Measurements from ENCODE around the gene MEGF8. TPM values are rescaled to one million over a fixed set of nuclear protein-coding genes. Genes with fewer than 3 reads are reported as not detected.

MEGF8 gene
- 17.4 and 27.0 TPM in 2 replicates for total RNA-seq

GRCh38 chr19:42325308-42325895, at the start of gene MEGF8:
MEGF8 (plus strand) TSS chr19:42325635; CDS start chr19:42326244, 609 bp downstream.

DNA sequence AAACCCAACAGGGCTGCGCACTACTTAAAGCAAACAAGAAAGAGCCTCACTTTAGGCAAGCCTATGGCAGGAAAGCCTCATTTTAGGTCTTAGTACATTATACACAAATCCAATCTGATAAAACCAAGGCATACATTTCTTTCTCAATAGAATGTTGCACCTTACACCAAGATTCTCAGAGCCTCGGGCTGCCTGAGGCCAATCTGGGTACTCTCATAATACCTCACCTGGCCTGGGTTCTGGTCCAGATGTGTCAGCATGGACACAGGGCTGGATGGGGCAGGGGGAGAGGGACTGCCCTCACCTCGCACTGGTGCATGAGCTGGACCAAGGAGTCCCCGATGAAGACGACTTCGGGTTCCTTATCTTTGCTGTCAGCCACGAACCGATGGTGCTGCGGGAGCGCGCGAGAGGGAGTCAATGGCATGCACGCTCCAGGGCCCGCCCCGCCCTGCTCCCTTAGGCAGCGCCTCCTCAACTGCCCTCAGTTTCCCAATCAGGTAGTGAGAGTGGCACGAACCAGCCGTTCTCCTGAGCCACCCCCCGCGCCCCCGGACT, 23.7 kb upstream of the MEGF8 start, which contains the start of gene PRR19:
Gene PRR19 (plus strand): TSS at position 487 of the 558 bp plus-strand sequence. CDS start 7,453 bp downstream, outside the sequence.

DNA sequence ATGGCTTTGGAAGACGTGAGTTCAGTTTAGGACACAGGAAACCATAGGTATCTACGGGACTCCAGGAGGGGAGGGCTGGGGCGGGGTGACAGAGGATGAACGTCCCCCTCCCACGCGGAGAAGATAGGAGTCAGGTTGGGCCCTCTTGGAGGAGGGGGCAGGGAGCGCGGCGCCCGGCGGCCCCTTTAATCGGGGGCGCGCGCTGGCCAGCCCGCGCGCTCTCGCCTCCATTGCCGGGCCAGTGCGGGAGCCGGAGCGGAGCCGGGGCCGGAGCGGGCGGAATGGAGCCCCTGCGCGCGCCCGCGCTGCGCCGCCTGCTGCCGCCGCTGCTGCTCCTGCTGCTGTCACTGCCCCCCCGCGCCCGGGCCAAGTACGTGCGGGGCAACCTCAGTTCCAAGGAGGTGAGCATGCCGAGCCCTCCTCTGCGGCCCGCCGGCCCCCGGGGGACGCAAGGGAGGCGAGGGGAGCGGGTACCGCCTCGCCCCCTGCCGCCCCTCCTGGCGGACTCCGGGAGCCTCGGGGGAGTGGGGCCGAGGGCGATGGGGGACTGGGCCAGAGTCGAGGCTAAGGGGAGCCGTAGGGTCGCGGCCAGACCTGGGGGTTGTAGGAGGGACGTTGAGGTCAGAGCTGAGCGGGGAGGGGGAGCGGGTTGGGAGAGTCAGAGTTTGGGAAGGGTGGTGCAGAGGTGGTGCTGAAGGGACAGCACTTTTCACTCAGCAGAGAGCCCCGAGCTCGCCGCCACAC, 12.2 kb upstream of the MEGF8 start, which contains the start of gene TMEM145:
Gene TMEM145 (plus strand): TSS at position 214 of the 744 bp plus-strand sequence. CDS start 68 bp downstream, at position 282.

DNA sequence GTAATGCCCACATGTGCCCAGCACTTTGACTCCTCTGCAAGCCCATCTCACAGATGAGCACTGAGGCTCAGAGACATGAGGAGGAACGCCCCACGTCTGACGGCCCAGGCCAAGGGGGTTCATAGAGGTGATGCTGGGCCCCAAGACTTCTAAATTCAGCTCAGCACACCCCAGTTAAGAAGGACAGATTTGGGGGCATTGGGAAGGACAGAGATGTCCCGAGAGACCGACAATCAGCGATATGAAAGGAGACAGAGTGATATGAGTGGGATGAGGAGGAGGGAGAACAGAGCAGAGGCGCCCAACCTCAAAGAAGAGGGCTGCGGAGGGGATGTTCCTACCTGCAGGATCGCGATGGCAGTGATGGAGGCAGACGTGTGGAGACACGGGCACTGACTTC, 64.5 kb downstream of the MEGF8 start, which contains the start of gene CNFN:
Gene CNFN (minus strand): TSS at position 399 of the 400 bp plus-strand sequence. CDS start 1,260 bp downstream, outside the sequence.

DNA sequence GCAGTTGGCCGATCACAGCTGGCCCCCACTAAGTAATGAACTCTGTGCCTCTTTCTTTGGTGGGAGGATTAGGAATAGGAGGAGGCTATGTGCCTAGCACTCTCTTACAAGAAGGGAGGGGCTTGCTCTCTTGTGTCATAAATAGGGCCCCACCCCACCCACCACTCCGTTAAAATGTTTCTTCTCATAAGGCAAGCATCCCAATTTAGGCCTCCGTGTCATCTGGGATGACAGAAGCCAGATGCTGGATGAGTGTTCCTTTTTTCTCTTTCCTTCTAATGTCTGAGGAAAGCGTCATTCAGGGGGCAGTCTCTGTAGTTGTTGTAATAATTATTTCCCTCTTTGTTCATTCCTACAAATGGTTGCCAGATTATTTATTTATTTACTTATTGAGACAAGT, 101.9 kb downstream of the MEGF8 start, which contains the start of gene LIPE:
Gene LIPE (minus strand): TSS at position 76 of the 400 bp plus-strand sequence. CDS start 239 bp downstream, outside the sequence.

Other genes with a start within 250 kb of the MEGF8 start
- gene ZNF574, start 249.5 kb upstream of the MEGF8 start, total RNA-seq, result 5.4 and 7.1 TPM in 2 replicates
- under 0.01 TPM in 2 replicates for gene POU2F2, start 193.2 kb upstream of the MEGF8 start, total RNA-seq
- 13.2 and 13.7 TPM in 2 replicates for gene DEDD2, start 108.0 kb upstream of the MEGF8 start, total RNA-seq
- 5.7 and 8.4 TPM in 2 replicates for gene ZNF526, start 105.3 kb upstream of the MEGF8 start, total RNA-seq
- 5.3 and 7.7 TPM in 2 replicates for gene GSK3A, start 83.0 kb upstream of the MEGF8 start, total RNA-seq
- gene ERF, start 70.5 kb upstream of the MEGF8 start, total RNA-seq, result 8.1 and 13.7 TPM in 2 replicates
- gene CIC, start 56.4 kb upstream of the MEGF8 start, total RNA-seq, result 7.1 and 13.9 TPM in 2 replicates
- 0.09 and 0.14 TPM in 2 replicates for gene PRR19, start 23.5 kb upstream of the MEGF8 start, total RNA-seq
- gene PAFAH1B3, start 23.0 kb upstream of the MEGF8 start, total RNA-seq, result 10.8 and 16.1 TPM in 2 replicates
- not detected in 2 replicates for gene TMEM145, start 12.3 kb upstream of the MEGF8 start, total RNA-seq
- not detected in 2 replicates for gene CNFN, start 64.7 kb downstream of the MEGF8 start, total RNA-seq
- 2.4 and 3.0 TPM in 2 replicates for gene LIPE, start 101.8 kb downstream of the MEGF8 start, total RNA-seq
- gene CXCL17, start 117.3 kb downstream of the MEGF8 start, total RNA-seq, result not detected in 2 replicates
- gene CEACAM1, start 202.8 kb downstream of the MEGF8 start, total RNA-seq, result not detected in 2 replicates